GM21423 (cell line): Measurements from ENCODE around the gene OXSR1.

ENCODE experiments used
- ATAC-seq: cut with Tn5 transposase; IDR thresholded peaks from one replicate; pipeline ENCODE4 v1.9.1; 2021; ENCODE audit warnings: mild to moderate bottlenecking, moderate library complexity; ENCODE audit not compliant: unreplicated experiment

Gene OXSR1

DNA sequence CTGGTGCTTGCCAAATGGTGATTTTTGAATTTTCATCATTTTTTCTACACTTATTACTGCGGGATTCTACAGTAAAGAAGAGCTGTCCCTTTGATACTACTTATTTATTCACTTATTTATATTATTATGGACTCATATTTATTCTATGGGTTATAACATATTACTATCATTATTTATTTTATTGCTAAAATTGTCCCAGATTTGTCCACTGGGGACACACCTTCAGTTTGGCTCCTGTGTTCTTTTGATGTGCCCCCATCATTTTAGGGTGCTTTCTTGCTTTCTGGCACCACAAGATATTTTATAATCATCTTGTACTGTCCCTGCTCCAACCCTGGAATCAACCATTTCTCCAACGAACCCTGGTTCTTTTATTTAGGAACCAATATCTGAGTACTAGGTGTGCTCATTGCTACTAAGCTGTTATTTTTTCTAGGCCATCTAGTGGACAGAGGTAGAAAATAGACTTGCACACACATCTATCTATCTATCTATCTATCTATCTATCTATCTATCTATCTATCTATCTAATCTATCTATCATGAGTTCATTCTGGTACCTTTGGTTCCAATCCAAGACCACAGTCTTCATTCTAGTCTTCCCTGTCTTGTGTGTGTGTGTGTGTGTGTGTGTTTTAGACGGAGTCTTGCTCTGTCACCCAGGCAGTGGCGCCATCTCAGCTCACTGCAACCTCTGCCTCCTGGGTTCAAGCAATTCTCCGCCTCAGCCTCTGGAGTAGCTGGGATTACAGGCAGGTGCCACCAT is 132.8 kb downstream of the OXSR1 start:
- ATAC-seq = no peak
